Heart left ventricle (tissue), 13 donors: ENCODE data around the gene EREG.

Source experiments
- CTCF ChIP-seq, 12 donors: fragments of 200-600 bp; sonication (generic) in 4 of 12; IDR thresholded peaks; one replicate each; pipeline versions ENCODE4 v1.5.0 to v1.8.0; 2018 to 2022; ENCODE audit warnings: antibody characterized with exemption in 12 of 12, mild to moderate bottlenecking in 5 of 12
- POLR2A ChIP-seq, 2 donors: fragments of 450-650 bp; IDR thresholded peaks; one replicate each; pipeline ENCODE4 v1.6.1; 2017; ENCODE audit warnings: antibody characterized with exemption in 2 of 2, mild to moderate bottlenecking in 2 of 2, moderate library complexity in 2 of 2
- donor health status: ischemic (EF 13 %, LVEDD 7.1; RV severe dilation, severe dysfunction).
- donor health status: DM: no; HTN: yes; CAD: no.
- donor health status: DM: no; HTN: no; CAD: no.
- donor health status: ischemic (EF 25% LVEDD 6.9; RV normal size, moderate dysfunction).
- donor health status: ischemic (EF 25% LVEDD 5.7; RV mildly dilated, moderate dysfunction).
- donor health status: ischemic (EF 35%, LVEDD 5.7; RV mildly dilated, moderate dysfunction).
- donor health status: nonischemic (EF 11% LVEDD 7.7; RV severe dilation, severe dysfunction).
- donor health status: DM: yes; HTN: yes; CAD: no.
- donor health status: PGD.
- donor health status: ischemic (EF 29% LVEDD 5.4; RV normal size, mild dysfunction).
- donor health status: nonischemic (EF 23%, LVEDD 6.1; RV moderate dilation, normal function).

- TF ChIP-seq CTCF (IDR thresholded peaks at IDR 0.05) = no peak
- no peak for TF ChIP-seq POLR2A (IDR thresholded peaks at IDR 0.05)
Observed at GRCh38 chr4:74322301-74322700, 42.6 kb upstream of the EREG start.
